NCI-H2227 treated with DMSO at 0.1 percent for 48 hours (cell line): ENCODE measurements around the gene AK3.
A peak's percentile ranks its signal among the peaks of the same experiment; 100 is the strongest.

Experiments
- DNase-seq: peaks from one replicate; lab custom pipeline; 2025; lab: John Stamatoyannopoulos, UW

Gene AK3

GRCh38 chr9:4746278-4747030, 5.5 kb upstream of the AK3 start:
- DNase-seq: no peak

- DNase-seq: no peak
Observed at GRCh38 chr9:4743131-4743875, 2.3 kb upstream of the AK3 start.

GRCh38 chr9:4742246-4742645, 1.2 kb upstream of the AK3 start:
- DNase-seq: no peak

- DNase-seq: no peak
Observed at GRCh38 chr9:4741365-4742089, 525 bp upstream of the AK3 start.

GRCh38 chr9:4740388-4740637, 689 bp downstream of the AK3 start:
- DNase-seq: peak; percentile 7

GRCh38 chr9:4739587-4740387, 1.2 kb downstream of the AK3 start:
- DNase-seq: no peak

GRCh38 chr9:4738866-4739586, 2.0 kb downstream of the AK3 start:
- no peak for DNase-seq

GRCh38 chr9:4734150-4734549, 6.9 kb downstream of the AK3 start:
- DNase-seq: no peak

- DNase-seq: no peak
Observed at GRCh38 chr9:4732890-4733289, 8.1 kb downstream of the AK3 start.

GRCh38 chr9:4727593-4727992, 13.4 kb downstream of the AK3 start:
- DNase-seq: no peak

- no peak for DNase-seq
Observed at GRCh38 chr9:4725706-4726442, 15.1 kb downstream of the AK3 start.

GRCh38 chr9:4721736-4722135, 19.3 kb downstream of the AK3 start:
- DNase-seq: no peak

- DNase-seq: no peak
Observed at GRCh38 chr9:4718911-4719310, 22.1 kb downstream of the AK3 start.

GRCh38 chr9:4717815-4718214, 23.2 kb downstream of the AK3 start:
- DNase-seq: no peak

GRCh38 chr9:4716163-4716562, 24.8 kb downstream of the AK3 start:
- no peak for DNase-seq

- DNase-seq: no peak
Observed at GRCh38 chr9:4714266-4715016, 26.6 kb downstream of the AK3 start.

- DNase-seq: no peak
Observed at GRCh38 chr9:4713849-4714248, 27.2 kb downstream of the AK3 start.

GRCh38 chr9:4709380-4709779, 31.6 kb downstream of the AK3 start:
- DNase-seq: no peak

- no peak for DNase-seq
Observed at GRCh38 chr9:4706971-4707622, 33.9 kb downstream of the AK3 start.

- DNase-seq: no peak
Observed at GRCh38 chr9:4706021-4706420, 35.0 kb downstream of the AK3 start.
